Mesothelial cell of epicardium (in vitro differentiated cells): Measurements from ENCODE around the gene ADAM19. TPM values are rescaled to one million over a fixed set of nuclear protein-coding genes. Genes with fewer than 3 reads are reported as not detected.
A peak's percentile ranks its signal among the peaks of the same experiment; 100 is the strongest.

Experiments used
- DNase-seq, 2 experiments: peaks; one replicate each; pipeline ENCODE4 v3.0.0; 2021; ENCODE audit warnings: low spot score in 2 of 2; ENCODE audit not compliant: unreplicated experiment in 2 of 2
- H3K27ac Mint-ChIP-seq: 2 replicates; pipeline ENCODE4 v1.8.0; 2021; ENCODE audit warnings: mixed read lengths
- H3K27me3 Mint-ChIP-seq: 2 replicates; pipeline ENCODE4 v1.8.0; 2021; ENCODE audit warnings: low read depth, mixed read lengths
- H3K36me3 Mint-ChIP-seq: 2 replicates; pipeline ENCODE4 v1.8.0; 2021; ENCODE audit warnings: mixed read lengths
- H3K4me1 Mint-ChIP-seq: 2 replicates; pipeline ENCODE4 v1.8.0; 2021; ENCODE audit warnings: mixed read lengths
- H3K4me3 Mint-ChIP-seq: 2 replicates; pipeline ENCODE4 v1.8.0; 2021; ENCODE audit warnings: mild to moderate bottlenecking, moderate library complexity, mixed read lengths
- H3K9me3 Mint-ChIP-seq: 2 replicates; pipeline ENCODE4 v1.8.0; 2021; ENCODE audit warnings: mixed read lengths
- total RNA-seq: library from RNA; stranded (reverse); gene quantifications from 3 replicates; pipeline ENCODE4 v1.2.1, GENCODE V29; 2021
- TF ChIP-seq, protein P1 (sequence below): fragments of 200-600 bp; sonication (generic); IDR thresholded peaks from one replicate; pipeline ENCODE4 v1.5.0; 2021; ENCODE audit warnings: antibody characterized with exemption; ENCODE audit not compliant: unreplicated experiment

The ADAM19 gene
- total RNA-seq, 1 donor from 2014 or later, result 19.7 TPM

- Mint-ChIP-seq H3K4me3 (no peak overlapping the region), H3K27me3 (no peaks in the 10 kb centered on the region), H3K4me1 (peaks cover 22% of the 10 kb centered on the region), H3K36me3 (no peaks in the 10 kb centered on the region), H3K27ac (peak overlapping the region; percentile 51), H3K9me3 (peaks cover 6% of the 10 kb centered on the region)
- DNase-seq, result no peak
- TF ChIP-seq, protein P1, sequence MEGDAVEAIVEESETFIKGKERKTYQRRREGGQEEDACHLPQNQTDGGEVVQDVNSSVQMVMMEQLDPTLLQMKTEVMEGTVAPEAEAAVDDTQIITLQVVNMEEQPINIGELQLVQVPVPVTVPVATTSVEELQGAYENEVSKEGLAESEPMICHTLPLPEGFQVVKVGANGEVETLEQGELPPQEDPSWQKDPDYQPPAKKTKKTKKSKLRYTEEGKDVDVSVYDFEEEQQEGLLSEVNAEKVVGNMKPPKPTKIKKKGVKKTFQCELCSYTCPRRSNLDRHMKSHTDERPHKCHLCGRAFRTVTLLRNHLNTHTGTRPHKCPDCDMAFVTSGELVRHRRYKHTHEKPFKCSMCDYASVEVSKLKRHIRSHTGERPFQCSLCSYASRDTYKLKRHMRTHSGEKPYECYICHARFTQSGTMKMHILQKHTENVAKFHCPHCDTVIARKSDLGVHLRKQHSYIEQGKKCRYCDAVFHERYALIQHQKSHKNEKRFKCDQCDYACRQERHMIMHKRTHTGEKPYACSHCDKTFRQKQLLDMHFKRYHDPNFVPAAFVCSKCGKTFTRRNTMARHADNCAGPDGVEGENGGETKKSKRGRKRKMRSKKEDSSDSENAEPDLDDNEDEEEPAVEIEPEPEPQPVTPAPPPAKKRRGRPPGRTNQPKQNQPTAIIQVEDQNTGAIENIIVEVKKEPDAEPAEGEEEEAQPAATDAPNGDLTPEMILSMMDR, result no peak
These were observed 32.0 kb upstream of the ADAM19 start for GRCh38 chr5:157607371-157608161.

- peaks cover 6% of the 10 kb centered on the region for H3K9me3 Mint-ChIP-seq
- no peaks in the 10 kb centered on the region for H3K27me3 Mint-ChIP-seq
- H3K4me3 Mint-ChIP-seq, result no peak overlapping the region
- H3K36me3 Mint-ChIP-seq, result no peaks in the 10 kb centered on the region
- no peak overlapping the region for H3K27ac Mint-ChIP-seq
- peaks cover 7% of the 10 kb centered on the region for H3K4me1 Mint-ChIP-seq
- DNase-seq, result no peak
- TF ChIP-seq, protein P1, result no peak
These were observed 30.5 kb upstream of the ADAM19 start for GRCh38 chr5:157606046-157606445.

GRCh38 chr5:157603333-157604190, 28.0 kb upstream of the ADAM19 start:
- Mint-ChIP-seq H3K27ac (no peak overlapping the region), H3K4me1 (peaks cover 7% of the 10 kb centered on the region), H3K36me3 (no peaks in the 10 kb centered on the region), H3K9me3 (peaks cover 5% of the 10 kb centered on the region), H3K4me3 (no peak overlapping the region), H3K27me3 (no peaks in the 10 kb centered on the region)
- DNase-seq, result no peak
- TF ChIP-seq, protein P1, result no peak

- TF ChIP-seq, protein P1, result no peak
- H3K4me3 Mint-ChIP-seq, result no peak overlapping the region
- no peaks in the 10 kb centered on the region for H3K36me3 Mint-ChIP-seq
- H3K9me3 Mint-ChIP-seq, result peaks cover 9% of the 10 kb centered on the region
- DNase-seq, result no peak
- H3K4me1 Mint-ChIP-seq, result peaks cover 4% of the 10 kb centered on the region
- H3K27ac Mint-ChIP-seq, result no peak overlapping the region
- no peaks in the 10 kb centered on the region for H3K27me3 Mint-ChIP-seq
These were observed 26.9 kb upstream of the ADAM19 start for GRCh38 chr5:157602505-157602904.

GRCh38 chr5:157600252-157600651, 24.7 kb upstream of the ADAM19 start:
- TF ChIP-seq, protein P1, result no peak
- no peaks in the 10 kb centered on the region for H3K27me3 Mint-ChIP-seq
- H3K36me3 Mint-ChIP-seq, result no peaks in the 10 kb centered on the region
- DNase-seq, result no peak
- H3K4me1 Mint-ChIP-seq, result no peaks in the 10 kb centered on the region
- peaks cover 13% of the 10 kb centered on the region for H3K9me3 Mint-ChIP-seq
- H3K4me3 Mint-ChIP-seq, result no peak overlapping the region
- H3K27ac Mint-ChIP-seq, result no peak overlapping the region
